Gastroesophageal sphincter (tissue), 4 donors: ENCODE results near the gene TOP3A. TPM values are rescaled to one million over a fixed set of nuclear protein-coding genes. Genes with fewer than 3 reads are reported as not detected.

Experiments used
- ATAC-seq: fragments of 150-250 bp; one replicate; pipeline ENCODE4 v1.9.1; 2016; ENCODE audit warnings: mild to moderate bottlenecking, moderate library complexity
- H3K27ac ChIP-seq, 4 donors: fragments of 200-600 bp; sonication (generic) in 3 of 4; 1 replicate in 3 of 4; 2 replicates in 1 of 4; pipeline ENCODE4 v1.5.1; 2016 to 2019
- H3K27me3 ChIP-seq: fragments of 200-600 bp; sonication (generic); one replicate; pipeline ENCODE4 v1.5.1; 2019
- H3K36me3 ChIP-seq, 2 donors: fragments of 200-600 bp; sonication (generic); one replicate each; pipeline ENCODE4 v1.5.1; 2019; ENCODE audit warnings: control low read depth in 1 of 2
- H3K4me1 ChIP-seq, 3 donors: fragments of 200-600 bp; sonication (generic); 1 replicate in 2 of 3; 2 replicates in 1 of 3; pipeline ENCODE4 v1.5.1; 2016 to 2019; ENCODE audit warnings: control low read depth in 2 of 3
- H3K4me3 ChIP-seq, 2 donors: fragments of 200-600 bp; sonication (generic); one replicate each; pipeline ENCODE4 v1.5.1; 2019; ENCODE audit warnings: mild to moderate bottlenecking in 1 of 2, moderate library complexity in 1 of 2
- H3K9me3 ChIP-seq, 3 donors: fragments of 200-600 bp; sonication (generic); one replicate each; pipeline ENCODE4 v1.5.1; 2017 to 2019; ENCODE audit warnings: control low read depth in 2 of 3
- CTCF ChIP-seq, 4 experiments: fragments of 200-600 bp in 2 of 4; fragments of 450-650 bp in 2 of 4; sonication (generic) in 1 of 4; IDR thresholded peaks; one replicate each; pipeline ENCODE4 v1.5.1; 2017 to 2019; ENCODE audit warnings: antibody characterized with exemption in 4 of 4, mild to moderate bottlenecking in 2 of 4, moderate library complexity in 2 of 4
- EP300 ChIP-seq: sonication (generic); formaldehyde crosslinking; IDR thresholded peaks from one replicate; pipeline ENCODE4 v1.6.1; 2017; ENCODE audit warnings: antibody characterized with exemption, mild to moderate bottlenecking
- POLR2A ChIP-seq, 2 donors: fragments of 450-650 bp; IDR thresholded peaks; one replicate each; pipeline ENCODE4 v1.6.1; 2017; ENCODE audit warnings: antibody characterized with exemption in 2 of 2, mild to moderate bottlenecking in 2 of 2, moderate library complexity in 1 of 2
- POLR2AphosphoS5 ChIP-seq: sonication (generic); formaldehyde crosslinking; IDR thresholded peaks from one replicate; pipeline ENCODE4 v1.6.1; 2017; ENCODE audit warnings: antibody characterized with exemption
- WGBS, 2 donors: methylation state at CpG; one replicate each; pipeline ENCODE4 v1.1.5; 2018; ENCODE audit warnings: low coverage in 1 of 2; 5-methylcytosine and 5-hydroxymethylcytosine counted together
- total RNA-seq, 4 donors: library from RNA; depleted of rRNA; stranded (reverse); fragments of >200 nt; gene quantifications; one replicate each; pipeline ENCODE4 v1.1.0, GENCODE V29; 2016

The TOP3A gene
- total RNA-seq, 4 donors from 2014 or later, result 19.6 to 49.7 (median 26.8) TPM

GRCh38 chr17:18280766-18281371, 33.9 kb downstream of the TOP3A start:
- ATAC-seq, result no peak
- WGBS, 2 donors, result 52 to 68% methylated on average over 2 to 5 of the region's 5 CpGs
- H3K4me3 ChIP-seq, result no peak overlapping the region
- no peak for TF ChIP-seq POLR2A (IDR thresholded peaks at IDR 0.05)
- no peak for TF ChIP-seq CTCF (IDR thresholded peaks at IDR 0.05)
- no peak for TF ChIP-seq POLR2AphosphoS5
- no peak for TF ChIP-seq EP300
- peaks cover 0 to 100% of the 10 kb centered on the region in 2 donors for H3K36me3 ChIP-seq
- no peak overlapping the region for H3K27ac ChIP-seq
- no peaks in the 10 kb centered on the region for H3K9me3 ChIP-seq
- no peaks in the 10 kb centered on the region for H3K27me3 ChIP-seq
- H3K4me1 ChIP-seq, result no peaks in the 10 kb centered on the region

DNA sequence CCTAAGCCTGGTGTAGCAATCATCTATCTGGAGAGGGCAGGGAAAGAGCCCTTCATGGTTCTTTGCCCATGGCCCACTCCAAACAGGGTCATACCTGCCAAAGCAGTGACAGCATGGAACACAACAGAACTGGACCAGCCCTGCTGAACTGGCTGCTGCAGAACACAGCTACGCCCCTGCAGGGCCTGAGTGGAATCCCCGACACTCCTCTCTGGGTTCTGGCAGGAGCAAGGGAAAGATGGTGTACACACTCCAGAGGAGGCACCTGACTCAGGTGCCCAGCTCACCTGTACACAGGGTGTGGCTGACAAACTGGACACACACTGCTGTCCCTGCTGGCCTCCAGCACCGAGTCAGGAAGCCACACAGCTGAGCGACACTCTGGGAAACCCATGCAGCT, 34.5 kb downstream of the TOP3A start:
- WGBS, 2 donors, result no CpG with 5 or more reads among the region's 4 CpGs
- H3K4me3 ChIP-seq, result no peak overlapping the region
- peaks cover 0 to 99% of the 10 kb centered on the region in 2 donors for H3K36me3 ChIP-seq
- no peak overlapping the region for H3K27ac ChIP-seq
- TF ChIP-seq EP300 (no peak), POLR2A (IDR thresholded peaks at IDR 0.05) (no peak), POLR2AphosphoS5 (no peak)
- H3K9me3 ChIP-seq, result no peaks in the 10 kb centered on the region
- ATAC-seq, result no peak
- H3K27me3 ChIP-seq, result no peaks in the 10 kb centered on the region
- no peaks in the 10 kb centered on the region for H3K4me1 ChIP-seq

DNA sequence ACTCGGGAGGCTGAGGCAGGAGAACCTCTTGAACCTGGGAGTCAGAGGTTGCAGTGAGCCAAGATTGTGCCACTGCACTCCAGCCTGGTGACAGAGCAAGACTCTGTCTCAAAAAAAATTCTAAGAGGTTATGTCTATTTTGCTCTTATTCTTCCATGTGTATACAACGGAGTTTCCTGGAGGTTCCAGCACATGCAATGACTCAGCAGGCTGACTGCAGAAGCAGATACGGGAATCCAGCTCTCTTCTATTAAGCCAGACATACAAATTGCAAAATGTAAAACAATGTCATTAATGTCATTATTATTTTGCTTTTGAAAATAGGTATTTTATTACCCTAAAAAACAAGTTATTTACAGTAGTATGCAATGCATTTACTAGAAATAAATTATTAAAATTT, 35.9 kb downstream of the TOP3A start:
- no peaks in the 10 kb centered on the region for H3K27me3 ChIP-seq
- no peak for TF ChIP-seq CTCF (IDR thresholded peaks at IDR 0.05)
- no peak for TF ChIP-seq POLR2AphosphoS5
- no peak for TF ChIP-seq EP300
- TF ChIP-seq POLR2A (IDR thresholded peaks at IDR 0.05), result no peak
- no peak for ATAC-seq

DNA sequence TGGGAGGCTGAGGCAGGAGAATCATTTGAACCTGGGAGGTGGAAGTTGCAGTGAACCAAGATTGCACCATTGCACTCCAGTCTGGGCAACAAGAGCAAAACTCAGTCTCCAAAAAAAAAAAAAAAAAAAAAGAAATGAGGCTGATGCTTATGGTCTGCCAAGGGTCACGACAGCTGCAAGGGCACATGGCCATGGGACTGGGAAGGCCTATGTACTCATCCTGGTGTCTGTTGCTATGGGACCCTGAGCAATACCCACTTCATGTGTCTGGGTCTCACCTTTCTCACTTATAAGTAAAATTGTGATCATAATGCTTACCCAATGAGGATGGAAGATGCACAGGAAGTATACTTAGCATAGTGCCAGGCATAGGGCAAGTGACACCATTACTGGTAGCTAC, 37.7 kb downstream of the TOP3A start:
- Histone ChIP-seq H3K27me3 (no peaks in the 10 kb centered on the region), H3K4me3 (no peak overlapping the region), H3K36me3 (peaks cover 0 to 94% of the 10 kb centered on the region in 2 donors), H3K27ac (no peak overlapping the region), H3K9me3 (no peaks in the 10 kb centered on the region), H3K4me1 (no peaks in the 10 kb centered on the region)
- TF ChIP-seq EP300, result no peak
- no peak for TF ChIP-seq POLR2AphosphoS5
- 73 to 100% methylated on average over 1 of the region's 1 CpG for WGBS, 2 donors
- ATAC-seq, result no peak

More for the DNA sequence above, 35.9 kb downstream of the TOP3A start:
- H3K27ac ChIP-seq, result no peak overlapping the region
- H3K4me1 ChIP-seq, result no peaks in the 10 kb centered on the region
- no peaks in the 10 kb centered on the region for H3K9me3 ChIP-seq
- WGBS, 2 donors, result 49 to 73% methylated on average over 2 to 3 of the region's 3 CpGs
- no peak overlapping the region for H3K4me3 ChIP-seq
- H3K36me3 ChIP-seq, result peaks cover 0 to 97% of the 10 kb centered on the region in 2 donors

GRCh38 chr17:18270046-18270931, 44.5 kb downstream of the TOP3A start:
- ATAC-seq, result no peak
- Histone ChIP-seq H3K4me3 (no peak overlapping the region), H3K9me3 (no peaks in the 10 kb centered on the region), H3K27ac (no peak overlapping the region), H3K27me3 (no peaks in the 10 kb centered on the region), H3K4me1 (peaks cover 0 to 5% (median 0%) of the 10 kb centered on the region in 3 donors), H3K36me3 (peaks cover 0 to 51% of the 10 kb centered on the region in 2 donors)
- no peak for TF ChIP-seq EP300
- no peak for TF ChIP-seq POLR2A (IDR thresholded peaks at IDR 0.05)
- no peak for TF ChIP-seq POLR2AphosphoS5
- TF ChIP-seq CTCF (IDR thresholded peaks at IDR 0.05), result no peak
- 76 to 81% methylated on average over 6 to 10 of the region's 14 CpGs for WGBS, 2 donors
